ENCODE results near the gene SLC2A9.

Gene SLC2A9

DNA sequence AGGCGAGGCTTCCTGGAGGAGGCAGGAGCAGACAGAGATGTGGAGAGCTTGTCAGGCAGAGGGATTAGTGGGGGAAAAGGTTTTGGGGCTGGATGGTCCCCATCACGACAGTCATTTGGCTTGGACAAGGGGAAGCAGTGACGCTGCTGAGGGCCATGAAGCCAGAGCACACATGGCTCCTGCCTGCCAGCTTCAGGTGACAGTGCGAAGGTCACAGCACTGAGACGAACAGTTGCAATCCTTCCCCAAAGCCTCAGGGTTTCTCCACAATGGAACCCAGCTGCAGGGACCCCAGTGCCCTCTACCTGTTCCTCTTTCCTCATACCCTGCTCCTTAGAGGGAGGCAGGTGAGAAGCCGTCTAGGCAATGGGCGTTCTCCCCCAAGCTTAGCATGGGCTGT, 129.6 kb downstream of the SLC2A9 start:
- no peak for DNase-seq (ENCODE audit: low spot score)

DNA sequence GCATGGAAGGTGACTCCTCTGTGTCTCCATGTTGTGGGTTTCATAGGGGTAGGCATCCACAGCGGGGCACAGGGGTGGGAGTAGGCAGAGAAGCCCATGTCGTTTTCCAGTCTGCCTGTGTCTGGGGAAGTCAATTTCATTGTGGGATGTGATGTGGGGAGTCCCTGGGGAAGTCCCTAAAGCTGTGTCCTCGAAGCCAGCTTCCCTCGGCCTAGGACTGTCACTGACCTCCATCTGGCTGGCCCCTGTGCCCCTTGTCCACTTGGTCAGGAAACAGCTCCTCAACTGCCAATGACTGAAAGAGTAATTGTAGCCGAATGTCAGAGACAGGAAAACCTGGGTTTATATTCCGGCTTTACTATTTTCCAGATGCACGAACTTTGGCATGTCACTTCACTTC, 130.2 kb downstream of the SLC2A9 start:
- no peak for DNase-seq (ENCODE audit: low spot score)

DNA sequence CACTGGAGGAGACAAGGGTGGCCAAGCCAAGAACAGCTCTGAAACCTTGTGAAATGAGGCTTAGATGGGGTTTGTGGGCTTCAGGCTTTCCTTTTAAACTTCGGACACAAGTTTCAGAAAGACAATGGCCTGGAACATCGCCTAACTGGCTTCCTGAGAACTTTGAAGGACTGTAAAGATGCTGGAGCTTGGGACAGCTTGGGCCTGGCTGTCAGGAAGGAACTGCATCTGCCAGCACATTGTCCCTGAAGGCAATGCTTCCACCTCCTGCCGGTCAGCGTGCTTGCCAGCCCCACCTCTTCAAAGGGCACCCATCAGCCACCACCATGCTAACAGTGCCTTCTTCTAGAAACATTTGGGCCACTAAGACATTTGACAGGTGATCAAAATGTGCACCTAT, 132.0 kb downstream of the SLC2A9 start:
- no peak for DNase-seq (ENCODE audit: low spot score)

DNA sequence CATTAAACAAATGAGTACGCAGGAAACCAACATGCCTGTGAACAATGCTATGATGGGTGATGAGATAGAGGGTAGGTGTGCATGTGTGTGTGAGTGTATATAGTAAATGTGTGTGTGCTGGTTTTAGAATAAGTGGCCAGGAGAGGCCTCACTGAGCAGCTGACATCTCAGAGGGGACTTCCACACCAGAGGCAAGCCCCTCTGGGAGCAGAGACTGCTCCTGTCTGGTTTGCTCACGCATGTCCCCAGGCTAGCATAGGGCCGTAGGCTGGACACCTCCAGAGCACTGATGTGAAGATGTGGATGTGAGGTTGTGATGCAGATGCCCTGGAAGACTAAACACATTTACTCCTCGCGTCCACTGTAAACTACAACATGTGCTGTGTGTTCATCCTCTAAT, 135.3 kb downstream of the SLC2A9 start:
- no peak for DNase-seq (ENCODE audit: low spot score)

DNA sequence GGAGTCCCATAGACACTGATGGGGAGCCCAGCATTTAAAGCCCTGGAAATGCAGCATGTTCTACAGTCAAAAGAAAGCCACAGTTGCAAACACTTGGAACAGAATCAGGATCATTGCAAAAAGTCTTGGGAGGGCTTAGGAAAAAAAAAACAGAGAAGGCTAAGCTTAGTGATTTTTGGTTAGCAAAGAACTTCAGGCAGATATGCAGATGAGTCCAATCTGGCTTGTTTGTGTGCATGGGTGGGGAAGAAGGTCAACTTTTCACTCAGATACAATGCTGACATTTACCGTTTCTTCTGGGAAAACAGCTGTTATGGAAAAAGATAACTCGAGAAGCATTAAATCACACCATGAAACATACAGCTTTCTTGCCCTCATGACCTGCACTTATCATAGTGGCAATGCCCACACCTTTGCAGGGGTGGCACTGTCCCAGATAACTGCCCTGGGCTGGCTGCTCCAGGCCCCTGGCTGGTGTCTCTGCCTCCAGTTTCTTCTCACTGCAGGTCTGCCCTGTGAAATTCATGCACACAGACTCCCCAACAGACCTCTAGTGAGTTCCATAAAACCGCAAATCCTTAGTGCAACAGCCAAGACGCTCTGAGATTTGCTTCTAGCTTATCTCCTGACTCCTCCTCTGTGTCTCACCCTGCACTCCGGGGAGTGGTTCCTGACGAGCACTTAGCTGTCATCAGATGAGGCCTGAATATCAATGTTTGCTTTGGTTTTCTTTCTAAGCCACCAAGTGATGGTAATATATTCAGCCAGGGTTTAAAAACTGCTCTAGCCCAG, 140.7 kb downstream of the SLC2A9 start:
- no peak for DNase-seq (ENCODE audit: low spot score)

DNA sequence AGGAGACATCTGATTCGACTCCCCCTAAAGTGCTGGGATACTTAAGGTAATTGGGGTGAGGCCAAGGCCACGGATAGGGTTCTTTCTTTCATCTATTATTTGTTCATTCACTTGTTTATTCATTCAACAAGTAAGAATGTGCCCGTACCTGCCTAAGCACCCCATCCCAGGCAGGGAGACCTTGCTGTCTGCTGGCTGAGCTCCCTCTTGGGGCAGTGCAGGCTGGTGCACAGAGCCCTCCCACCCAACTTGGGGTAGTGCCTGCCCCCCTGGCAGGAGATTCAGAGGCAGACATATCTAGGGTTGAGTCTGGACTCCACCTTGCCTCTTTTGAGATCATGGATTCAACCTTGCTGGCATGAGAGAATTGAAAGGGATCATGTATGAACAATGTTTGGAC, 144.2 kb downstream of the SLC2A9 start:
- DNase-seq (ENCODE audit: low spot score), result no peak

DNA sequence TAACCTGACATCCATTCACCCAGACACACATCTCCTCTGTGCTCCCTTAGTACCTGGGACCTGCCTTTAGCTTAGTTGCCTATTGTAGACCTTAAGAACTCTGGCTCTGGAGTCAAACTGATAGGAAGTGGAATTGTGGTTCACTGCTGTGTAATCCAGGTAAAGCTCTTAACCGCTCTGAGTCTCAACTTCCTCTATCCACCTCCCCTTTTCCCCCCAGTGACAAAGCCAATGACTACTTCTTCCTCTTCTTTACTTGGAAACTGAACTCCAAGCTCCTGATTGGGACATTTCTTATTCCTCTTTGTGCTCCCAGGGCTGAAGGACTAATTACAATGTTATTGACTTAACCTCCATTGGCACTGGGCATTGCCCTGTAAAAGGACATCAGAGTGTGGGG, 145.8 kb downstream of the SLC2A9 start:
- DNase-seq (ENCODE audit: low spot score), result no peak

DNA sequence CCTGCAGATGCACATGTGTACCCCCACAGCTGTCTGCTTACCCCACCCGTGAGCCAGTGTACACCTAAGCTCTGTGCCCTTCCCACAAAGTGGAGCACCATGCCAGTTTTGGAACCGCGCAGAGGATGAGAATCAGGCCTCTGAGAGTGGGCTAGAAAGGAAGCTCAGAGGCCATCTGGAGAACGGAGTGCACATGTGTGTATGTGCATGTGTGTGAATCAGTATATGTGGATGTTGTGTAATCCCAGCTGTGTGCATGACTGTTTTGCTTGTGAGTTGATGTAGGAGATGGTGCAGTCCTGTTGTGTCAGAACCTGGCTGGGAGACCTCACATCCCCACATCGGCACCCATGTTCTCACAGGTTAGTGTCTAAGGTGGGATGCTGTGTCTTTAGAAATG, 146.9 kb downstream of the SLC2A9 start:
- DNase-seq (ENCODE audit: low spot score), result no peak

DNA sequence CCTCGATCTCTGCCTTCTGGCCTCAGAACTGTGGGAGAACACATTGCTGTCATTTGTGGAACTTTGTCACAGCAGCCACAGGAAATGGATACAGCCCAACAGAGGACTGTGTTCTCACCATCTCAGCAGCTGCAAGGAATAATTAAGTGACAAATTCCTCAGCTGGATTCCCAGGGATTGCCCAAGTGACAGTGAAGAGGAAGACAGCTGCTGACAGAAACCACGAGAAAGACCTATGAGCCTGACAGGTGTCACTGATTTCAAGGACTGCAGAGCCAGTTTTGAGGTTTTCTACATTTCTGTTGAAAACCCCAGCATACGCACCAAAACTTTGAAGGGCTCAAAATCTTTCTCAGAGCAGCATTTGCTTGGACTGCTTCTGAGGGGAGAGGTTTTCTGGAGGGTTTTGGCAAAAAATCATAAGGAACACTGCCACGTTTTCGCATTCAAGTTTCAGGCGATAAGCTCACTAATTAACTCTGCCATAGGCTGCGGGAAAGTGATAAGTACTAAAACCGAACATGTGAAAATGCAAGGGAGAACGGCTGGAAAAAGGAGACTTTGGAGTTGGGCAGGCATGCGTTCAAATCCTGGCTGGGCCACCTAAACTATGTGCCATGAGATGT, 151.0 kb downstream of the SLC2A9 start:
- no peak for DNase-seq (ENCODE audit: low spot score)

DNA sequence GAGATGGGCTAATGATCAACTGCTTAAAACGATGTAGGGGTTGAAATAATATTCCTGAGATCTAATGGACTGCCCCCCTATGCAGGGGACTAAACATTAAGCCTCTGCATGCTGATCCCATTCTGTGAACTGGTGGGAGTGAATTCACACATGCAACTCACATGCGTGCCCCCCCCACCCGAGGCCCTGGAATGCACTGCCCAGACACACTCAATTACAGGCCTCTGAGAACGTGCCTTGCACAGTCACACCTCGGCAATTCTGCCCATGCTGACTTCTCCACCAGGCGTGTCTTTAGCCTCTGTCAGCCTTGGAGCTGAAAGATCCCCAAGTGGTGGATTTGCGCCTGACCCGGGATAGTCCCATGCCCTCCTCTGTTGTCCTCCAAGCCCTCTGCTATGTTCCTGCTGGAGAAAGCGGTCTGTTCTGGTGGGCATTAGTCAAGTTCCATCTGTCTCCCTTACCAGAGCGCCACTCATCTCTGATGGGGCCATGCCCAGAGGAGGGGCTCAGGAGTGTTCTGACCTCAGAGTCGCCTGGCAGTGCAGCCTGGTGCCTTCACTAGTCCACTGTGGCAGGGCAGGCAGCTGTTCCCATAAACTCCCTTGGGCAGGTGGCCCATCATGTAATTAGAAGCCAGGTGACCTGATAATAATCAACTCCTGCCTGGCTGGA, 153.4 kb downstream of the SLC2A9 start:
- DNase-seq (ENCODE audit: low spot score), result no peak

DNA sequence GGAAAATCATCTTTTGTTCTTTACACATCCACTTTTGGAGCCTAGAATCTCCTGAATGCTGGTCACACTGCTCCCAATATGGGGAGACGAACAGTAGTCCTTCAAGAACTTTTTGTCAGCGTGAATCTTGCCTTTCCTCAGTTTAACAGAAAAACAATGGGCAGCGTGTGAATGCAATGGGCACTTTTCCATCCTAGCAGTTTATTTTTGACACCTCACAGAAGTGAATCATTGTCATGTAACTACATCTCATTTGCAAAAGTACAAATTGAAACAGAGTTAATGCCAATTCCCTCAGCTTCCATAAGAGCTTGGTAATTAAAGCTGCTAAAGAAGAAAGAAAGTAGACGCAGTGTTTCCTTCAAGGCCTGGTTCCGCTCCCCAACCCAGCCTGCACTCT, 154.4 kb downstream of the SLC2A9 start:
- DNase-seq (ENCODE audit: low spot score), result no peak

DNA sequence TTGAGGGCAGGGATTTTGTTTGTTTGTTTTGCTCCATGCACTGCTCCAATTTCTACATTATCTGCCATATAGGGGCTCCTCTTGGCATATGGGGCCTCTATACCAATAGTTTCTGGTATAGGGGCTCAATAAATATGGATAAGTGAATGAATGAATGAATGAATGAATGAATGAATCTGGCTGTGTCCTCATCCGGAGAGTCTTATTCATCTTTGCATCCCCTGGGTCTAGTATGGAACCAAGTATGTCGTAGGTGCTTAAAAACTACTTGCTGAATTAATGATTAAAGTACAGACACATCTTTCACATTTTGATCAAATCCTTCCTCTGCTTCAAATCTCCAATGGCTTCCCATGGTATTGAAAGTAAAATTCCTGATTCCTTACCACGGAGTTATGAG, 159.7 kb downstream of the SLC2A9 start:
- DNase-seq (ENCODE audit: low spot score), result no peak

DNA sequence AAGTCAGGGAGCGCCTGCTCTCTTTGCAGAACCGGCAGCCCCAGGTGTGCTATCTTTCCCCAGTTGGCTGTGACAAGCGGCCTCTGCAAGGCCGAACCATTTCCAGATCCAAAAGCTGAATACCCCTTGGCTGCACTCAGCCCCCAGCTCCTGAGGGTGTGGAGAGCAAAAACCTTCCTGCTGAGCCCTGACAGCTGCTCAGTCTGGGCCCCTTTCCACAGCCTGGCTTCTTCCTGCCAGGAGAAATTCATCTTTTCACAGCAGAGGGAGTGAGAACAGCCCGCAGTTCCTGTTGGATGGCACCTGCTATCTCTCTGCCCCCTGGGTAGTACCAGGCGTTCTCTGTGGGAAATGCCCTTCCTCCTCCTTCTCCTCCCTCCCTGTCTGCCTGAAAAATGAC, 161.5 kb downstream of the SLC2A9 start:
- no peak for DNase-seq (ENCODE audit: low spot score)

DNA sequence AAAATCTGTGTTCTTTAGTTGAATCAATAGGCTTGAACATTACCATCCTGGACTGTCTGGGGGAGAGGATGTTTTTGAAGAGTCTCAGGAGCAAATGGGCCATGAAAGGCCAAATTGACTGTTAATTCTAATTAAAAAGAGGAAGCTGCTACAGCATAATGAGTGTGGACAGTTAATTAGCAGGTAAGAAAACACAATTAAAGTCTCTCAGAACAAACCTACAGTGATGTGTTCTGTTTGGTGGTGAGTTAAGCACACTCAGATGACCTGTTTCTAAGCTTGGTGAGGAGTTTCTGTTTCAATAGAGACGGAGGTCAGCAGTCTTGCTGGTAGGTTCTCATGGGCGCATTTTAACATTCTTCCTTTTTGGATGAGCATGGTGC, 171.8 kb downstream of the SLC2A9 start:
- no peak for DNase-seq (ENCODE audit: low spot score)

DNA sequence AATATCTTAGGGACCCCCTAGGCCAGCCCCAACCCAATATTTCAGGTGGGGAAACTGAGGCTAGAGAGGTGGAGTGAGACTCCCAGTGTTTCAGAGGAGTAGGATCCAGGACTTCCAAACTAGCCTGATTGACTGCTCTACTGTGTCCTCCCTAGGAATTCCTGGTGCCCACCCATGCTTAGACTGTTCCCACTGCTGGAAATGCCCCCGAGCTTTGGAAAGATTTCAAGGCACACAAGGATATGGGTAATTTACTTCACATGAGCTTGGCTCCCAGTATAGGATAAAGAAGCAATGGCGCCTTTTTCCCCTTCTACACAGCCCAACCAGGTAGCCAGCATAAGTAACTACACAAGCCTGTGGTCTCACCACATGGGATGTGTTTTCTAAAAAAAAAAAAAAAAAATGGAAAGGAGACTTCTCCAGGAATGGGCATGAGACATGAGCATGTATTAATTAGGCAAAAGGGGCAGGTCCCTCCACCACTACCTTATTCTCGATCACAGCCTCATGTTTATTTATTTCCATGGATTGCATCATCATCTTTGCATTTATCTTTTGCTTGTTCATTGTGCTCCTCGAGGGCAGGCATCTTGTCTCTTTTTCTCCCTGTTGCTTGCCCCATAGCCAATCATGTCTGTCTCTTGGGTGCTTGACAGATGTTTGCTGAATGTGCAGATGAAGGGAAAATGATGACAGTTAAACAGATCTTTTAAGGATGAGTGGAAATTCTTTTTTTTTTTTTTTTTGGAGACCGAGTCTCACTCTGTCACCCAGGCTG, 173.1 kb downstream of the SLC2A9 start:
- DNase-seq (ENCODE audit: low spot score), result no peak

DNA sequence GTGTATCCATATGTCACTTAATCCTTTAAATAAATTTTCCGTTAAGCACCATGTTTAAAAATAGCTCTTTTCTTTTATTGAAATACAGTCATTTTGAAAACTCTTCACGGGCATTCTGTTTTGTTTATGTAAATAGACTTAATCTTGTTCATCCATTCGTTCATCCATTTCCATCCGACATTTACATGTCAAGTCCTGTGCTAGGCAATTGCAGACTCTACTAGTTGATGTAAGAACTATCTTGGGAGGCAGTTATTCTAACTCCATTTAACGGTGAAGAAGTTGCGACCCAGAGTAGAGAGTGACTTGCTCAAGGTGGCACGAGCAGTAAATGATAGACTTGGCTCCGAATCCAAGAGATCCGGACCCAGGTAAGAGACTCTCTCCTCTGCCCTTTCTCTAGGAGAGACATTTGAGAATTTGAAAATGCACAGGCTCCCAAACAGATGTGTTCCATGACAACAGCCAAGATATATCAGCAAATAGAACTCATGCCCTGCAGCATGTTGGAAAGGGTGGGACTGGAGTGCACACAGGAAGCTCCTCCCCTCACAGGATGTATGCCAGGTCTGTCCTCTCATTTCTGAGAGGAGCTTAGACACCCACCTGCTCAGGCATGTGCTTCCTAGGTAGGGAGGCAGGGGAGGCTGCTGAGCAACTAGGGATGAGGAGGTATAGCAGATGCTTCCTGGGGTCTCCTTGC, 175.4 kb downstream of the SLC2A9 start:
- no peak for DNase-seq (ENCODE audit: low spot score)

DNA sequence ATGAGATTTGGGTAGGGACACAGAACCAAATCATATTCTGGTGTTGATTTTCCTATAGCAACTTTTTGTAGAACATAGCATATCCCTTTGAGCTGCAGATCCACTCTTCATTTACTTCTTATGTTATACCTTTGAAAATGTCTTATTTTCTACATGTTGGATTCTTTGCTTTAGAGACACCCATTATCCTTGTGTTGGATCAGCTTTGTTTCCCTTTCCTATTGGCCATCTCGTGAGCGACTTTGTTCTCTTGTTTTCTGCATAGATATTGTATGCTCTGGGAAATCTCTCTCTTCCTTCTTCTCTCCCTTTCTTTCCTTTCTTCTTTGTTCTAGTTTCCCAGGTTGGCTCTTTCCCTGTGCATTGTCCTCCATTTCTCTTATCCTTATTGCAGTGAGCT, 180.2 kb downstream of the SLC2A9 start:
- no peak for DNase-seq (ENCODE audit: low spot score)

DNA sequence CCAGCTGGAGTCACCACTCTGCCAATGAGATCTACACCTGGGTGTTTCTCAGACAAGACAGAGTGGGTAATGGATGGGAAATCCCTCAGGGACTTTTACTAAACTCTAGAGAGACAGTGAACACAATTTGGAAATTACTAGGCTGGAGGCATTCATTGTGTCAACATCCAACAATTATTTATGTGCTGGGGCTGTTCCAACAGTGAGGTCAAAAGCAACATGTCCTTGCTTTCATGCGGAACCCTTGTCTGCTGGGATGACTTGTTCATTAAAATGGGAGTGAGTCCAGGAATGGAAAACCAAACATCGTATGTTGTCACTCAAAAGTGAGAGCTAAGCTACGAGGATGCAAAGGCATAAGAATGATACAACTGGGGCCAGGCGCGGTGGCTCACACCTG, 185.9 kb downstream of the SLC2A9 start:
- DNase-seq (ENCODE audit: low spot score), result no peak

DNA sequence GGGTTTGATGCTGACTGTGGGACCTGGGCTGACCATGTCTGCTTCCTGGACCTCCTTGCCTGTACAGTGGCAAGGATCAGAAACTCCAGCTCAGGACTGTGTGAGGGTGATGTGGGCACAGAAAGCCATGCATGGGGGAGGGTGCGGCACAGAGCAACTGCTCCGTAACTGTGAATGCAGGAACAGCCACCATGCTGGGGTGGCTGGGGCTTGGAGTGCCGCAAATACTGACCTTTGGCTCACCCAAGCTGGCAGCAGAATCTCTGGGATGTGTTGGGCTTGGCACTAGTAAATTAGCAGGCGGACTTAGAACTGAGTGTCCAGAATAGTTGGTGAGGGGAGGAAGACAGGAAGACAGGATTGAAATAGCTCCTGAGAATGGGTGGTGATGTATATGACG, 187.9 kb downstream of the SLC2A9 start:
- DNase-seq (ENCODE audit: low spot score), result no peak

DNA sequence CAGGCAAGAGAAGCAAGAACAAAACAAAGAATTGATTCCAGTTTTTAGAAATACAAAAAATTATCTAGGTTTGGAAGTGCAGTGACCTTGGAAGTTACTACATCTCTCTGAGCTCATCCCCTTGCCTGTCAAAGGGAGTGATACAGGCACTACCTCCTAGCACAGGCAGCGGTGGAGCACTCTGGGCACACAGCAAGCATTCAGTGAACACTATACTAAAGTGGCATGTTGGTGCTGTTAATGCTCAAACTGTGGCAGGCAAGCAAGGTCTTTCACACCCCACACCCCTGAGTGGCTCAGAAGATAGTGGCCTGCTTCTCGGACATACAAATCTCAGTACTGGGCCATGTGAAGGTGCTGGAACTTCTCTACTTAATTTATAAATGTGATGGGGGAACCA, 188.7 kb downstream of the SLC2A9 start:
- no peak for DNase-seq (ENCODE audit: low spot score)

DNA sequence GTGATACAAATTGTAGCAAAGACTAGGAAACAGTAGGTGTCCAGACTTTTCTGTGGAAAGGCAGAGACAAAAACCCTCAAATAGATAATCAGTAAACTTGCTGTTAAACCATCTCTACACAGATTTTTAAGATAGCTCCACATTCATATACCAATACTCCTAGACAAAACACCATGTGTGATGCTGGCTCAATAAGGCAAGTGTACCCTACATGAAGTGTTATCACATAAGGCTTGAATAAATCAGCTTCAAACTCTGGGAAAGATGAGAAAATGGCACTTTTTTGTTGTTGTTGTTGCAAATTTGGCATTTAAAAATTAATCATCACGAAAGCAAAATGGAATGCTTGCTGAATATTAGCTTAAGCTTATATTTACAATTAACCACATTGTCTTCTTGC, 194.7 kb downstream of the SLC2A9 start:
- no peak for DNase-seq (ENCODE audit: low spot score)

DNA sequence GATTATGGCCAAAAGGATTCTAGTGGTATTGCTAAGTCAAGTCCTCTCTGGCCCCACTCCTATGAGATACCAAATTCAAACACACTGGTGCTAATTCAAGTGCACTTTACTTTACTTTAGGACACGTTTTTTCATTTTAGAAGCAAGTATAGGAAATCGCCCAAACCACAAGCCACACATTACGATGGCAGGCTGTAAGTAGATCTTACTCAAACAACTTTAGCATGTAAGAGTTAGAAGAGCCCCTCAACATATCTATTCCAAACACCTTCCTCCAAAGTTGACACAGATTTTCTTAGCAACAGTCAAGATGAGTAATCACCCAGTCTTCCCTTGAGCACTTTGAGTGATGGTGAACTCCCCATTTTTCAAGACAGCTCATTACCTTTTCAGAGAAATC, 196.2 kb downstream of the SLC2A9 start:
- DNase-seq (ENCODE audit: low spot score), result no peak

All from CD4-positive, alpha-beta T cell treated with Interleukin-6 at 100 ng/mL for 8 hours (primary cell).